K562 (cell line): Measurements from ENCODE around the gene COLQ. TPM values are rescaled to one million over a fixed set of nuclear protein-coding genes. Genes with fewer than 3 reads are reported as not detected.

ENCODE experiments used
- ATAC-seq: fragments of 200-7000 bp; cut with Tn5 transposase; 3 replicates; pipeline ENCODE4 v1.9.1; 2020; ENCODE audit warnings: moderate library complexity
- BruUV-seq: library from RNA; stranded (reverse); fragments of 400-500 nt; replicated peaks from 2 replicates; lab custom pipeline; 2021; lab: Mats Ljungman, UMichigan
- CTCF ChIA-PET: fragments of 300-600 bp; formaldehyde crosslinking; extraction: SDS; loops from one replicate; lab custom pipeline; 2021; ENCODE audit warnings: low intra/inter-chr PET ratio; lab: Yijun Ruan, JAX
- POLR2A ChIA-PET: fragments of 300-600, 350-650 bp; sonication (Branson Sonifier 250); formaldehyde crosslinking; extraction: SDS; loops from one replicate; lab custom pipeline; 2021; ENCODE audit warnings: antibody characterized with exemption, inconsistent platforms; lab: Yijun Ruan, JAX
- DNase-seq, 4 experiments: peaks; one replicate each; pipeline versions ENCODE4 v3.0.0 to v3.0.0-alpha.2; 2011 to 2018; ENCODE audit warnings: low spot score in 3 of 4, mixed read lengths in 3 of 4; ENCODE audit errors: extremely low read depth in 1 of 4
- FAIRE-seq: peaks from 2 replicates; lab custom pipeline; 2011; peaks lifted over from hg19 to GRCh38; lab: Jason Lieb, UNC
- H2AFZ ChIP-seq: 2 replicates; pipeline ENCODE4 v1.6.0; 2011; ENCODE audit warnings: low read depth, low read length, control low read depth, inconsistent platforms
- H3K27ac ChIP-seq: fragments of 200-600 bp; 3 replicates; pipeline ENCODE4 v1.8.0; 2011; ENCODE audit warnings: low read depth, mild to moderate bottlenecking, control low read depth, inconsistent platforms, low read length, moderate library complexity, mixed read lengths; ENCODE audit errors: extremely low read depth
- H3K27me3 ChIP-seq, 2 experiments: fragments of 300-600 bp in 1 of 2; 2 replicates in 1 of 2; 3 replicates in 1 of 2; pipeline versions ENCODE4 v1.6.0 to v1.8.0; 2011; ENCODE audit warnings: inconsistent platforms in 2 of 2, low read length in 2 of 2, mild to moderate bottlenecking in 1 of 2, mixed read lengths in 1 of 2, moderate library complexity in 1 of 2; ENCODE audit not compliant: control insufficient read depth in 2 of 2, insufficient read depth in 2 of 2
- H3K36me3 ChIP-seq: fragments of 300-600 bp; 3 replicates; pipeline ENCODE4 v1.8.0; 2011; ENCODE audit warnings: mild to moderate bottlenecking, low read length, inconsistent platforms; ENCODE audit not compliant: control insufficient read depth, insufficient read depth
- H3K4me1 ChIP-seq, 2 experiments: fragments of 200-600 bp in 1 of 2; replicated peaks in 1 of 2; 2 replicates in 1 of 2; 3 replicates in 1 of 2; pipeline versions ENCODE4 v1.5.1 to v1.8.0; 2011; ENCODE audit warnings: inconsistent platforms in 2 of 2, low read length in 2 of 2, mild to moderate bottlenecking in 1 of 2, mixed read lengths in 1 of 2, moderate library complexity in 1 of 2; ENCODE audit not compliant: control insufficient read depth in 2 of 2, insufficient read depth in 2 of 2
- H3K4me2 ChIP-seq: 2 replicates; pipeline ENCODE4 v1.6.1; 2011; ENCODE audit warnings: low read length, control low read depth, inconsistent platforms, mixed read lengths; ENCODE audit not compliant: insufficient read depth
- H3K4me3 ChIP-seq: fragments of 200-600 bp; sonication (generic), shearing (Covaris generic); 2 replicates; pipeline ENCODE4 v1.5.1; 2016; ENCODE audit warnings: control low read depth, inconsistent platforms
- H3K79me2 ChIP-seq: fragments of 200-600 bp; 3 replicates; pipeline ENCODE4 v1.8.0; 2011; ENCODE audit warnings: low read length, inconsistent platforms; ENCODE audit not compliant: control insufficient read depth, insufficient read depth
- H3K9ac ChIP-seq, 2 experiments: 2 replicates each; pipeline versions ENCODE4 v1.6.0 to v1.6.1; 2011; ENCODE audit warnings: low read depth in 2 of 2, low read length in 2 of 2, control low read depth in 1 of 2, inconsistent platforms in 1 of 2, mild to moderate bottlenecking in 1 of 2, mixed read lengths in 1 of 2; ENCODE audit not compliant: insufficient read depth in 1 of 2
- H3K9me1 ChIP-seq: one replicate; pipeline ENCODE4 v1.6.0; 2011; ENCODE audit warnings: inconsistent platforms, mild to moderate bottlenecking, low read length, moderate library complexity; ENCODE audit not compliant: control insufficient read depth, insufficient read depth
- H3K9me3 ChIP-seq: replicated peaks from 2 replicates; pipeline ENCODE4 v1.5.1; 2011; ENCODE audit warnings: low read depth, low read length, inconsistent platforms; ENCODE audit not compliant: control insufficient read depth, insufficient read depth
- H4K20me1 ChIP-seq: replicated peaks from 2 replicates; pipeline ENCODE4 v1.6.1; 2011; ENCODE audit warnings: low read length, inconsistent platforms, mixed read lengths; ENCODE audit not compliant: control insufficient read depth, insufficient read depth
- MEIS2 ChIP-seq: fragments of 450-650 bp; IDR thresholded peaks from 2 replicates; pipeline ENCODE4 v1.6.1; 2014; ENCODE audit warnings: mild to moderate bottlenecking; ENCODE audit not compliant: partially characterized antibody
- WGBS: fragments of 100-300 bp; shearing (Covaris generic); methylation state at CpG from one replicate; pipeline ENCODE4 v1.1.6; 2016; ENCODE audit warnings: low coverage, mixed read lengths; ENCODE audit not compliant: insufficient coverage; ENCODE audit errors: missing lambda C conversion rate; 5-methylcytosine and 5-hydroxymethylcytosine counted together
- in situ Hi-C: fragments of 300-500 bp; cut with MboI; formaldehyde crosslinking; loops from 4 replicates; pipeline ENCODE4 v1.15.0; 2018; ENCODE audit warnings: inconsistent platforms, mixed read lengths
- intact Hi-C: fragments of 100-400 bp; cut with micrococcal nuclease; formaldehyde crosslinking; loops from 2 replicates; pipeline ENCODE4 v1.14.2; 2022
- polyA plus RNA-seq, 8 experiments: library from polyadenylated mRNA; depleted of rRNA in 4 of 8; stranded (reverse) in 5 of 8; unstranded in 3 of 8; fragments of >200 nt; fragmentation: Nextera tagmentation in 2 of 8; fragmentation: Illumina TruSeq in 1 of 8; extraction: Ambion mirVana in 2 of 8; extraction: Trizol in 1 of 8; gene quantifications; 2 replicates each; pipeline versions ENCODE4 v1.2.1 to v1.2.3, GENCODE V29; 2011 to 2014; ENCODE audit warnings: inconsistent platforms in 1 of 8, missing spikeins in 1 of 8
- total RNA-seq, 7 experiments: library from RNA; depleted of rRNA in 6 of 7; stranded (reverse); fragments of >200 nt in 6 of 7; fragmentation: Illumina TruSeq in 2 of 7; extraction: Trizol in 2 of 7; gene quantifications; 2 replicates each; pipeline versions ENCODE4 v1.2.1 to v1.2.3, GENCODE V29; 2011 to 2021; ENCODE audit warnings: low replicate concordance in 1 of 7
- TF ChIP-seq, protein P1 (sequence below): sonication (generic); formaldehyde crosslinking; IDR thresholded peaks from 2 replicates; pipeline ENCODE4 v1.8.1; 2022; ENCODE audit warnings: missing genetic modification reagents
- TF ChIP-seq, protein P2 (sequence below), 2 experiments: IDR thresholded peaks in 1 of 2; conservative IDR thresholded peaks in 1 of 2; 2 replicates each; pipeline ENCODE4 v1.6.1; 2016; ENCODE audit warnings: low read depth in 2 of 2, mild to moderate bottlenecking in 1 of 2, missing compliant biosample characterization in 1 of 2, missing genetic modification characterization in 1 of 2, moderate library complexity in 1 of 2

The COLQ gene
- total and polyA plus RNA-seq, 9 of the 15 experiments (the other 6 are each of a cell fraction or from before 2014, with no cell fraction given), result 0.04 to 0.36 (median 0.27) TPM; not detected in 4

DNA sequence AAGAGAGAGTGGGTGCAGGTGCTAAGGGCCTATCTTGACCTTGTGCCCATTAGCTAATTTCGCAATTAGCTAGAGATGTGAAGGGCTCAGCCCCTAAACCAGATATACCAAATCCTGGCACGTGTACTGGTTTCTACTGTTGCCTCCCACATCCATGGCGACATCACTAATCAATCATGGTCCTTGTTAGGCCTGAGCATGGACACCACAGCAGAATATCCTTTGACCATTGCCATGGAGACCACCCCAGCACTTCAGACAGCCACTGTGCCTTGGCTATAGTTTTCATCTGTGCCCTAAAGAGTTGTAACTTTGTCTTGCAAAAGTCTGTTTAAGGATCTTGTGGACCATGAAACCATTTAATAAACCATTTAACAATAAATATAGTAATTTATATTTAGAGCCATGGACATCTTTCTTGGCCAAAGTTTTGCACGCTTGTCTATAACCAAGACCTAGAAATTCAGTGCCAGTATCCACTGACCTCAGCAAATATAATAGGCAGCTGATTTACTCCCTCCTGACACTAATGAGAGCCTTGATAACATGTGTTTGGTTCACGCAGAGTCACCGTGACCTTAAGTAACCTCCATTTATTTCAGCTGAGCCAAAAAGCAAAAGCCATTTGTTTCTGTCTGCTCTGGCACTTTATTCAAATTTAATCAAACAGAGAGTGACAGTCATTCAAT, 43.4 kb downstream of the COLQ start:
- in situ Hi-C loops (no loop called here), intact Hi-C loops (no loop called here)
- H4K20me1 ChIP-seq, result no peaks in the 10 kb centered on the region; the same call in 1 of the 2 replicates
- no peaks in the 10 kb centered on the region for H3K9me3 ChIP-seq
- no peaks in the 10 kb centered on the region for H3K4me1 ChIP-seq
- H3K79me2 ChIP-seq, result no peaks in the 10 kb centered on the region
- no peak overlapping the region for H3K4me3 ChIP-seq
- peaks cover 0 to 24% of the 10 kb centered on the region in 2 experiments; a peak in 2 of 5 replicates for H3K27me3 ChIP-seq
- H3K27ac ChIP-seq, result no peak overlapping the region
- 0% methylated on average over 6 of the region's 6 CpGs for WGBS
- POLR2A ChIA-PET, result no interaction called here
- ATAC-seq, result 0 out of 3 replicates have a peak, but pooled peaks have one; percentile 26
- no peak overlapping the region for H3K9ac ChIP-seq
- H3K4me2 ChIP-seq, result no peak overlapping the region
- no peaks in the 10 kb centered on the region for H3K36me3 ChIP-seq
- H3K9me1 ChIP-seq, result no peaks in the 10 kb centered on the region
- no peak for FAIRE-seq
- TF ChIP-seq, protein P1, sequence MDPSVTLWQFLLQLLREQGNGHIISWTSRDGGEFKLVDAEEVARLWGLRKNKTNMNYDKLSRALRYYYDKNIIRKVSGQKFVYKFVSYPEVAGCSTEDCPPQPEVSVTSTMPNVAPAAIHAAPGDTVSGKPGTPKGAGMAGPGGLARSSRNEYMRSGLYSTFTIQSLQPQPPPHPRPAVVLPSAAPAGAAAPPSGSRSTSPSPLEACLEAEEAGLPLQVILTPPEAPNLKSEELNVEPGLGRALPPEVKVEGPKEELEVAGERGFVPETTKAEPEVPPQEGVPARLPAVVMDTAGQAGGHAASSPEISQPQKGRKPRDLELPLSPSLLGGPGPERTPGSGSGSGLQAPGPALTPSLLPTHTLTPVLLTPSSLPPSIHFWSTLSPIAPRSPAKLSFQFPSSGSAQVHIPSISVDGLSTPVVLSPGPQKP (CRISPR knock-in tag), result no peak
- TF ChIP-seq MEIS2, result peak; percentile 70
- TF ChIP-seq, protein P2, sequence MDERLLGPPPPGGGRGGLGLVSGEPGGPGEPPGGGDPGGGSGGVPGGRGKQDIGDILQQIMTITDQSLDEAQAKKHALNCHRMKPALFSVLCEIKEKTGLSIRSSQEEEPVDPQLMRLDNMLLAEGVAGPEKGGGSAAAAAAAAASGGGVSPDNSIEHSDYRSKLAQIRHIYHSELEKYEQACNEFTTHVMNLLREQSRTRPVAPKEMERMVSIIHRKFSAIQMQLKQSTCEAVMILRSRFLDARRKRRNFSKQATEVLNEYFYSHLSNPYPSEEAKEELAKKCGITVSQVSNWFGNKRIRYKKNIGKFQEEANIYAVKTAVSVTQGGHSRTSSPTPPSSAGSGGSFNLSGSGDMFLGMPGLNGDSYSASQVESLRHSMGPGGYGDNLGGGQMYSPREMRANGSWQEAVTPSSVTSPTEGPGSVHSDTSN (CRISPR knock-in tag; IDR thresholded peaks at IDR 0.05; ENCODE audit: low read depth), result no peak
- TF ChIP-seq, protein P2 (tag; conservative IDR thresholded peaks at IDR 0.05; ENCODE audit: low read depth), result peak; percentile 95
- CTCF ChIA-PET, result no interaction called here
- BruUV-seq, result no TSS peak
- no peak overlapping the region for H2AFZ ChIP-seq
- no peak for DNase-seq
